ENCODE data around the gene STXBP1.
"Not testable (repeated sequence)": the region's sequence is repeated elsewhere in the genome, so short reads cannot be mapped to it uniquely, and the experiment has no call there.

The STXBP1 gene

GRCh38 chr9:127575875-127576778 is 36.0 kb upstream of the STXBP1 start:
- no peak for TF ChIP-seq CTCF (conservative IDR thresholded peaks at IDR 0.05; ENCODE audit: low read depth)
- H3K27ac ChIP-seq, result peak overlapping the region; percentile 90
- POLR2A ChIA-PET (ENCODE audit: low non-redundant PET), result no interaction called here
- no peak for DNase-seq (ENCODE audit: low spot score)
- CTCF ChIA-PET, result interaction anchor here (0.6 to 1.0 kb wide), 2 partner anchors 10 to 200 kb away, joined by 3 to 4 read pairs; no protein-coding TSS in a partner anchor

- DNase-seq (ENCODE audit: low spot score); POLR2A ChIA-PET (ENCODE audit: low non-redundant PET): not testable (repeated sequence)
- H3K27ac ChIP-seq, result peak overlapping the region; percentile 90
- CTCF ChIA-PET, result interaction anchor here (0.6 kb wide), 1 partner anchor 199 kb away, joined by 3 read pairs; no protein-coding TSS in a partner anchor
Observed at GRCh38 chr9:127577194-127577593, 34.9 kb upstream of the STXBP1 start.

GRCh38 chr9:127578627-127578951 is 33.5 kb upstream of the STXBP1 start:
- CTCF ChIA-PET, result interaction anchor here (0.7 to 1.0 kb wide), 5 partner anchors 9 to 162 kb away, joined by 3 to 4 read pairs (median 3); no protein-coding TSS in a partner anchor
- POLR2A ChIA-PET (ENCODE audit: low non-redundant PET), result interaction anchor here (0.7 to 1.9 kb wide), 6 partner anchors 9 to 179 kb away, joined by 3 to 15 read pairs (median 6); no protein-coding TSS in a partner anchor
- no peak for TF ChIP-seq CTCF (conservative IDR thresholded peaks at IDR 0.05; ENCODE audit: low read depth)
- H3K27ac ChIP-seq, result peak overlapping the region; percentile 99
- DNase-seq (ENCODE audit: low spot score), result no peak

- H3K27ac ChIP-seq, result peak overlapping the region; percentile 99
- peak; percentile 97 for DNase-seq (ENCODE audit: low spot score)
- no peak; the same call in 1 of the 2 replicates for TF ChIP-seq CTCF (conservative IDR thresholded peaks at IDR 0.05; ENCODE audit: low read depth)
- POLR2A ChIA-PET (ENCODE audit: low non-redundant PET), result interaction anchor here (0.7 to 1.9 kb wide), 6 partner anchors 10 to 178 kb away, joined by 3 to 15 read pairs (median 6); no protein-coding TSS in a partner anchor
- CTCF ChIA-PET, result interaction anchor here (0.5 to 1.6 kb wide), 7 partner anchors 9 to 345 kb away, joined by 3 to 7 read pairs (median 3); no protein-coding TSS in a partner anchor
Observed at GRCh38 chr9:127578952-127579853, 32.9 kb upstream of the STXBP1 start.

- CTCF ChIA-PET, result interaction anchor here (0.6 to 1.6 kb wide), 4 partner anchors 11 to 718 kb away, joined by 3 to 7 read pairs (median 6); no protein-coding TSS in a partner anchor
- no peak for DNase-seq (ENCODE audit: low spot score)
- POLR2A ChIA-PET (ENCODE audit: low non-redundant PET), result no interaction called here
- no peak for TF ChIP-seq CTCF (conservative IDR thresholded peaks at IDR 0.05; ENCODE audit: low read depth)
- H3K27ac ChIP-seq, result peak overlapping the region; percentile 99
Observed at GRCh38 chr9:127580366-127580765, 31.7 kb upstream of the STXBP1 start.

GRCh38 chr9:127580879-127581475 is 31.1 kb upstream of the STXBP1 start:
- no peak for DNase-seq (ENCODE audit: low spot score)
- ChIA-PET CTCF (interaction anchor here (0.7 to 1.6 kb wide), 4 partner anchors 9 to 129 kb away, joined by 3 to 7 read pairs (median 3); no protein-coding TSS in a partner anchor), POLR2A (ENCODE audit: low non-redundant PET) (no interaction called here)
- no peak for TF ChIP-seq CTCF (conservative IDR thresholded peaks at IDR 0.05; ENCODE audit: low read depth)
- peak overlapping the region; percentile 99 for H3K27ac ChIP-seq

- H3K27ac ChIP-seq, result peak overlapping the region; percentile 93
- ChIA-PET CTCF (interaction anchor here (0.7 to 5.0 kb wide), 4 partner anchors 21 to 80 kb away, joined by 4 to 44 read pairs (median 6); no protein-coding TSS in a partner anchor), POLR2A (ENCODE audit: low non-redundant PET) (interaction anchor here (0.5 to 1.0 kb wide), 5 partner anchors 15 to 33 kb away, joined by 3 to 11 read pairs (median 3); no protein-coding TSS in a partner anchor)
- DNase-seq (ENCODE audit: low spot score), result not testable (repeated sequence)
Observed at GRCh38 chr9:127584474-127584805, 27.6 kb upstream of the STXBP1 start.
